Right renal cortex interstitium (tissue), 3 donors: ENCODE results near the gene IDH1. TPM values are rescaled to one million over a fixed set of nuclear protein-coding genes. Genes with fewer than 3 reads are reported as not detected.
"Not testable (repeated sequence)": the region's sequence is repeated elsewhere in the genome, so short reads cannot be mapped to it uniquely, and the experiment has no call there.

Experiments used
- DNase-seq, 3 donors: peaks; one replicate each; pipeline ENCODE4 v3.0.0-alpha.2; 2013; ENCODE audit warnings: low read depth in 3 of 3, low spot score in 2 of 3
- polyA plus RNA-seq, 3 donors: library from polyadenylated mRNA; unstranded; fragments of 120-200 nt; gene quantifications; one replicate each; pipeline ENCODE4 v1.2.1, GENCODE V29; 2013; ENCODE audit not compliant: insufficient read length in 3 of 3

IDH1 gene
- polyA plus RNA-seq, 3 donors = 98.5 to 114 (median 101) TPM

GRCh38 chr2:208256849-208257813 lies 2.3 kb upstream of the IDH1 start:
- DNase-seq = not testable (repeated sequence)

- no peak for DNase-seq
These were observed 1.4 kb upstream of the IDH1 start for GRCh38 chr2:208256192-208256782.

GRCh38 chr2:208255557-208256106 lies 761 bp upstream of the IDH1 start:
- DNase-seq = no peak

- peak; percentile 66 to 75 (median 74) for DNase-seq
These were observed 577 bp downstream of the IDH1 start for GRCh38 chr2:208254118-208254870.

GRCh38 chr2:208253600-208254117 lies 1.2 kb downstream of the IDH1 start:
- DNase-seq = no peak

GRCh38 chr2:208252716-208253492 lies 2.0 kb downstream of the IDH1 start:
- DNase-seq = no peak

GRCh38 chr2:208251098-208251497 lies 3.8 kb downstream of the IDH1 start:
- DNase-seq = no peak

GRCh38 chr2:208250388-208250787 lies 4.5 kb downstream of the IDH1 start:
- DNase-seq = no peak

- no peak for DNase-seq
These were observed 5.6 kb downstream of the IDH1 start for GRCh38 chr2:208249296-208249695.

- DNase-seq = no peak
These were observed 6.3 kb downstream of the IDH1 start for GRCh38 chr2:208248601-208249000.

GRCh38 chr2:208245746-208246145 lies 9.1 kb downstream of the IDH1 start:
- DNase-seq = no peak

- no peak for DNase-seq
These were observed 10.4 kb downstream of the IDH1 start for GRCh38 chr2:208244422-208244821.

GRCh38 chr2:208240619-208241209 lies 14.2 kb downstream of the IDH1 start:
- DNase-seq = no peak

GRCh38 chr2:208239770-208240493 lies 14.9 kb downstream of the IDH1 start:
- no peak for DNase-seq

GRCh38 chr2:208235860-208236259 lies 19.0 kb downstream of the IDH1 start:
- no peak for DNase-seq

GRCh38 chr2:208234786-208235185 lies 20.1 kb downstream of the IDH1 start:
- DNase-seq = no peak

GRCh38 chr2:208228476-208228875 lies 26.4 kb downstream of the IDH1 start:
- DNase-seq = no peak

- no peak for DNase-seq
These were observed 27.2 kb downstream of the IDH1 start for GRCh38 chr2:208227581-208228232.
